Mesodermal cell (in vitro differentiated cells): ENCODE data around the gene PACSIN2.

Experiments
- H3K27ac ChIP-seq: 2 replicates; pipeline ENCODE4 v1.7.0; 2013; ENCODE audit warnings: mild to moderate bottlenecking, low read depth, low read length, moderate library complexity; ENCODE audit not compliant: severe bottlenecking
- H3K36me3 ChIP-seq: 2 replicates; pipeline ENCODE4 v1.7.1; 2013; ENCODE audit warnings: mild to moderate bottlenecking, low read length, moderate library complexity; ENCODE audit not compliant: control insufficient read depth, insufficient read depth
- H3K4me1 ChIP-seq: one replicate; pipeline ENCODE4 v1.7.1; 2013; ENCODE audit warnings: mild to moderate bottlenecking, low read length; ENCODE audit not compliant: insufficient read depth, control insufficient read depth, poor library complexity, severe bottlenecking
- H3K4me3 ChIP-seq: 2 replicates; pipeline ENCODE4 v1.7.0; 2013; ENCODE audit warnings: low read length, control low read depth, mild to moderate bottlenecking; ENCODE audit not compliant: insufficient read depth, poor library complexity, severe bottlenecking; ENCODE audit errors: extremely low read depth
- H3K9me3 ChIP-seq: 2 replicates; pipeline ENCODE4 v1.7.1; 2013; ENCODE audit warnings: mild to moderate bottlenecking, low read length, moderate library complexity; ENCODE audit not compliant: control insufficient read depth
- WGBS, 2 experiments: methylation state at CpG; one replicate each; pipeline ENCODE4 v1.1.5; 2013; ENCODE audit warnings: missing lambda C conversion rate in 2 of 2; ENCODE audit not compliant: insufficient coverage in 2 of 2; 5-methylcytosine and 5-hydroxymethylcytosine counted together

Gene PACSIN2

GRCh38 chr22:42946546-42947198, 68.3 kb downstream of the PACSIN2 start:
- H3K27ac ChIP-seq = peak overlapping the region; percentile 82
- 90 to 92% methylated on average over 13 to 15 of the region's 16 CpGs for WGBS, 2 experiments

GRCh38 chr22:42945736-42946135, 69.2 kb downstream of the PACSIN2 start:
- Histone ChIP-seq H3K36me3 (peaks cover 20% of the 10 kb centered on the region), H3K4me3 (no peak overlapping the region), H3K4me1 (peaks cover 48% of the 10 kb centered on the region), H3K27ac (peak overlapping the region; percentile 49), H3K9me3 (no peaks in the 10 kb centered on the region)
- WGBS, 2 experiments = 81 to 100% methylated on average over 2 to 3 of the region's 5 CpGs

More at GRCh38 chr22:42946546-42947198, 68.3 kb downstream of the PACSIN2 start:
- no peak overlapping the region for H3K4me3 ChIP-seq
- H3K4me1 ChIP-seq = peaks cover 51% of the 10 kb centered on the region
- no peaks in the 10 kb centered on the region for H3K9me3 ChIP-seq
- peaks cover 20% of the 10 kb centered on the region for H3K36me3 ChIP-seq

- 94 to 98% methylated on average over 8 to 9 of the region's 9 CpGs for WGBS, 2 experiments
- peaks cover 45% of the 10 kb centered on the region for H3K4me1 ChIP-seq
- no peak overlapping the region for H3K4me3 ChIP-seq
- H3K9me3 ChIP-seq = no peaks in the 10 kb centered on the region
- peaks cover 20% of the 10 kb centered on the region for H3K36me3 ChIP-seq
- H3K27ac ChIP-seq = no peak overlapping the region
Measured at GRCh38 chr22:42945027-42945426, 69.9 kb downstream of the PACSIN2 start.

- 92 to 100% methylated on average over 4 of the region's 5 CpGs for WGBS, 2 experiments
- Histone ChIP-seq H3K4me3 (no peak overlapping the region), H3K27ac (no peak overlapping the region), H3K9me3 (no peaks in the 10 kb centered on the region), H3K4me1 (peaks cover 45% of the 10 kb centered on the region), H3K36me3 (peaks cover 20% of the 10 kb centered on the region)
Measured at GRCh38 chr22:42944409-42944808, 70.5 kb downstream of the PACSIN2 start.

GRCh38 chr22:42943981-42944380, 71.0 kb downstream of the PACSIN2 start:
- H3K9me3 ChIP-seq = no peaks in the 10 kb centered on the region
- peaks cover 20% of the 10 kb centered on the region for H3K36me3 ChIP-seq
- H3K27ac ChIP-seq = no peak overlapping the region
- H3K4me1 ChIP-seq = peaks cover 45% of the 10 kb centered on the region
- no peak overlapping the region for H3K4me3 ChIP-seq
- WGBS, 2 experiments = no CpG with 5 or more reads among the region's 3 CpGs

- Histone ChIP-seq H3K36me3 (peaks cover 20% of the 10 kb centered on the region), H3K4me1 (peaks cover 50% of the 10 kb centered on the region), H3K4me3 (no peak overlapping the region), H3K9me3 (no peaks in the 10 kb centered on the region), H3K27ac (no peak overlapping the region)
- 100% methylated on average over 1 of the region's 2 CpGs; no CpG with 5 or more reads in 1 of the 2 experiments for WGBS, 2 experiments
Measured at GRCh38 chr22:42942351-42942750, 72.6 kb downstream of the PACSIN2 start.

- H3K4me1 ChIP-seq = peaks cover 35% of the 10 kb centered on the region
- H3K36me3 ChIP-seq = peaks cover 15% of the 10 kb centered on the region
- H3K4me3 ChIP-seq = no peak overlapping the region
- no peaks in the 10 kb centered on the region for H3K9me3 ChIP-seq
- WGBS, 2 experiments = 70 to 73% methylated on average over 4 to 8 of the region's 12 CpGs
- peak overlapping the region; percentile 23 for H3K27ac ChIP-seq
Measured at GRCh38 chr22:42939941-42940653, 74.9 kb downstream of the PACSIN2 start.

GRCh38 chr22:42939451-42939881, 75.5 kb downstream of the PACSIN2 start:
- Histone ChIP-seq H3K4me3 (no peak overlapping the region), H3K27ac (peak overlapping the region; percentile 43)
- 69 to 73% methylated on average over 4 to 6 of the region's 7 CpGs for WGBS, 2 experiments

GRCh38 chr22:42938976-42939375, 76.0 kb downstream of the PACSIN2 start:
- no peaks in the 10 kb centered on the region for H3K9me3 ChIP-seq
- peak overlapping the region; percentile 43 for H3K27ac ChIP-seq
- peaks cover 12% of the 10 kb centered on the region for H3K36me3 ChIP-seq
- WGBS, 2 experiments = 94 to 95% methylated on average over 4 to 5 of the region's 5 CpGs
- peaks cover 43% of the 10 kb centered on the region for H3K4me1 ChIP-seq
- H3K4me3 ChIP-seq = no peak overlapping the region

More at GRCh38 chr22:42939451-42939881, 75.5 kb downstream of the PACSIN2 start:
- Histone ChIP-seq H3K4me1 (peaks cover 38% of the 10 kb centered on the region), H3K9me3 (no peaks in the 10 kb centered on the region), H3K36me3 (peaks cover 12% of the 10 kb centered on the region)

- WGBS, 2 experiments = 97 to 100% methylated on average over 2 to 4 of the region's 7 CpGs
- H3K4me3 ChIP-seq = no peak overlapping the region
- H3K27ac ChIP-seq = no peak overlapping the region
- H3K9me3 ChIP-seq = no peaks in the 10 kb centered on the region
- H3K36me3 ChIP-seq = peaks cover 12% of the 10 kb centered on the region
- H3K4me1 ChIP-seq = peaks cover 46% of the 10 kb centered on the region
Measured at GRCh38 chr22:42938449-42938848, 76.5 kb downstream of the PACSIN2 start.
